ENCODE measurements around the gene RFX2.

RFX2 gene

GRCh38 chr19:6059396-6059947 is 50.8 kb downstream of the RFX2 start:
- DNase-seq, result no peak

DNA sequence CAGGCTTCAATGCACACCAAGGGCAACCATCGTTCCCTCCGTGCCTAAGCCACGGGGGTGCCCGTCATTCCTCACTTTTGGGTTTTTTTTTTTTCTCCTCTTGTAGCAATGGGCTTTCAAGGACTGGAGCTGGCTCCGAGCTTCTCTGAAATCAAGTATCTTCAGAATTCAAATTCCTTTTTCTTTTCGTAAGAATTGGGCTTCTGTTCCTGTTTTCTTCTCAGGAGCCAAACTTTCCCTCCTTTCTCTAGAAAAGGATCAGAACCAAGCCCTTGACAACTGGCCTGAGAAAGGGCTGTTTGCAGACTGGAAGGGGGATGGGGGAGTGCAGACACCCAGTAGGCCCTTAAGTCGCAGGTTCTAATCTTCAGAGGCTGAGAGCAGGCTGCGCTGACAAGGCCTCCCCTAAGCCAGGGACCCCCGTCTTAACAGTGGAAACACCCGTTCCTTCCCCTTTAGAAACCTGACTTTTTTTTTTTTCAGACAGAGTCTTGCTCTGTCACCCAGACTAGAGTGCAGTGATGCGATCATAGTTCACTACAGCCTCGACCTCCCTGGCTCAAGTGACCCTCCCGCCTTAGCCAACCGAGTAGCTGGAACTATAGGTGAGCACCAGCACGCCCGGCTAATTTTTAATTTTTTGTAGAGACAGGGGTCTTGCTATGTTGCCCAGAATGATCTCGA is 51.6 kb downstream of the RFX2 start:
- no peak for DNase-seq

DNA sequence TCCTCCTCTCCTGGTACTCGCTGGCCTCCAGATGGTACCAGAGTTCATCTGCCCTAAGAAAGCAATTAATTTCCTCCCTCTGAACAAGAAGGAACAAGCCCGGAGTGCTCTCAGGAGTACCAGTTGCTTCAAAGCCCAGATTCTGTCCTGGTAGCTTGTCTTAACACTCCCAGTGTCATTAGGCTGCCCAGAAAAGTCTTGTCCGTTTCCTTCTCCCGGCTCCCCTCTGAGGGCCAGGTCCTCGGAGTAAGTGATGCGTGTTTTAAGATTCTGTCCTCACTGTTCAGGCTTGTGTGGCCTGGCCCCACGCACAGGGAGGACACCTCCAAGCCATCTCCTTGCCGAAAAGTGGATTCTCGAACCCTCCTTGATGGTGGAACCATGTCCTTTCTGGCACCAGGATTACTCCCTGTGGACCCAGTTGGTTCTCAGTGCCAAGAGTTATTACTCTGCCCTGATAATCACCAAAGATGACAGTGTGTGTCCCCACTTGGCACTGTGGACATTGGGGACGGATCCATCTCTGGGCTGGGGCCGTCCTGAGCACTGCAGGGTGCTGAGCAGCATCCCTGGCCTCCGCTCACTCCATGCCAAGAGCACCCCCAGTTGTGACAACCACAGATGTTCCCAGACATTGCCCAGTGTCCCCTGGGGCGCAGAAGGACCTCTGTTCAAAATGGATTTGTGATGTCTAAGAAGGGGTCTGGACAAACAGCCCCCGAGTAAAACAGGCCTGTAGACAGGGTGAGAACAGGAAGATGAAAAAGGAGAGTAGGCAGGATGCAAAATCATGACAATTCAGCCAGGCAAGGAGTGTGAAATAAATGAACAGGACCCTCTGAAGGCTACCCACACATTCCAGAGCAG is 52.4 kb downstream of the RFX2 start:
- no peak for DNase-seq

DNA sequence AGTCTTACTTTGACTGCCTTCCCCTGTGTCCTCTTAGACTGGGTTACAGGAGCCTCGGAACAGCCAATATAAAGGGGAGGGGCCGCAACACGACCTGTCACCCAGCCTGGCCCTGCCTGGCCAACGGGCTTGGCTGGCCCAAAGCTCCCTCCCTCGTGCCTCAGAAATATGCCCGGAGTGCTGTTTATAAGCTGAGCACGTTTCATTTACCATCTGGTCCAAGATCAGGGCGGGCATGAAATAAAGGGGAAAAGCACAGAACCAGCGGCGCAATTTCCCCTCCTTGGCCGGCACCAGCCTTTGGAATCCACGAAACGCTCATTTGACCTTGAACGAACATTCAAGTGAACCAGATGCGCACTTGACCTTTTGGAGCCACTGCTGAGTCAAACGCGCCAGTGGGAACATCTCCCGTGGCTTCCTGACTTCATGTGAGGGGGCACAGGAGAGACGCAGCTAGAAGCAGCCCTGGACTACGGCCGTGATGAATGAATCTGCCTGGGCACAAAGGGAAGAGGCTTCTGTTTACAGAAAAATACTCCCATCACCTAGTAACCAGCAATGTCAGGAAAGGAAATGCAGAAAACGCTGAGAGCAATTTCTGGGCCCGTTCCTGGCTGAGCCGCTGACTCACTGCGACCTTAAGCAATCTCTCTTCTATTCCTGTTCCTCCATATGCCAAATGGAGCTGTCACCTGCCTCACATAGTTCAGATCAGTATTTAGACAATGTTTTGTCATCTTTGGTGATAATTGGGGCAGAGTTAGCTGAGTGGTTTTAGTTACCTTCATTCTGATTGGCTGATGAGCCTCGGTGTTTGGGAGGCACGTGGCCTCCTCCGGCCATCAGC is 53.3 kb downstream of the RFX2 start:
- peak; percentile 44 for DNase-seq

DNA sequence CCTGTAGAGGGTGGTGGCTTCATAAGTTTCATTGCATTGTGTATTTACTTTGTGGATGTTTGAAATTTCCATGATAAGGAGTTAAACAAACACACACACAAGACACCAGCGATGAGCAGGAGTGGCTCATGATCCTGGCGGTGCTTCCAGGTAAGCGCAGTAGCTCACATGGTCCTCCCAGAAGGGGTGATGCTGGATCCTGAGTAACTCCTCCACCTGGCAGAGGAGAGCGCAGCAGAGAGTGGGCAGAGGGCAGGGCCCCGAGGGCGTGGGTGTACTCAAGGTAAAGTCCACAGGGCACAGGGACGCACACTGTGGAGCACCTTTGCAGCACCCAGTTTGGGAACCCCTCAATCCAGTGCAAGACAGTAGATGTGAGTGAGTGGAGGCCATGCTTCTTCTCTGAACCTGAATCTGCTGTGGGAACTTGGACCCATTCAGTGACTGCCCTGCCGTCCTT is 54.0 kb downstream of the RFX2 start:
- DNase-seq, result no peak

DNA sequence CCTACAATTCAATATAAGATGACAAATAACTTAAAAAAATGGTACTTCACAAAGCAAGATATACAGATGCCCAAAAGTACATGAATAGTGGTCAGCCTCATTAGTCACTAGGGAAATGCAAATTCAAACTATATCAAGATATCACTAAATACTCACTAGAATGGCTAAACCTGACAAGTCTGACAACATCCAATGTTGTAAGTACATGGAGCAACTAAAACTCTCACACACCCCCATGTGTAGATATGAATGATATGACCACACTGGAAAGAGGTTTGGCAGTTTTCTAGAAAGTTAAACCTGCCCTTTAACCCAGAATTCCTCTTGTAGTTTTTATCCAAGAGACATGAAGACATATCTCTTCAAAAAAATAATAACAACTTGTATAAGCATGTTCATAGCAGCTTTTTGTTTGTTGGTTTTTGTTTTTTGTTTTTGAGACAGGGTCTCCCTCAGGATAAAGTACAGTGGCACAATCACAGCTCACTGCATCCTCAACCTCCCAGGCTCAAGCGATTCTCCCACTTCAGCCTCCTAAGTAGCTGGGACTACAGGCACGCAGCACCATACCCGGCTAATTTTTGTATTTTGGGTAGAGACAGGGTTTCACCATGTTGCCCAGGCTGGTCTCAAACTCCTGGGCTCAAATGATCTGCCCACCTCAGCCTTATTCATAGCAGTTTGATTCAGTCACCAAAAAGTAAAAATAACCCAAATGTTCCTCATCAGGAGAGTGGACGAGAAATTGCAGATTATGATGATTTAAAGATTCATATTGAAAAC is 55.1 kb downstream of the RFX2 start:
- DNase-seq, result no peak

DNA sequence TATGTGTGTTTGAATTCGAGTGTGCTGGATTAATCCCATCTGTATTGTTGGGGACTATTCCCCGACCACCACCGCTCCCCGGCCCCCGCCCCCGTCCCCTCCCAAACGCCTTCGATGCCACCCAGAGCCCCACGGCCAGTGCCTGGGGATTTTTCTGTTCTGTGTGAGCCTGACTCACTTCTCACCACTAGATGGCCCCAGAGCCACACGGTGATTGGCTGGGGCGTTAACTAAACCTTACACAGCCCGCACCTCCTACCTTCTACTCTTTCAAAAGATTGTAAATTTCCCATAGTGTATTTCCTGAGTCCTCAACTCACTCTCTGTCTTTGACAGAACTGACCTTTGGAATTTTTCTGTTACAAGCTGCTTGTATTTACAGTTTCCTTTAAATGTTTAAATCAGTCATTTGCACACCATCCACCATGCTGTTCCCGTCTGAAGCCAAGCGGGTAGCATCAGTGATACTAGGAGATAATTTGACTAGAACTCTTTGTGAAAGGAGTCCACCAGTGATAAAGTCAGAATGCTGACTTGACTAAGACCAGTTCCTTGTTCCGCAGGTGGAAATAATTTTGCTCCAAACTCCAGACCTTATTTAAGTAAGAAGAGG is 61.4 kb downstream of the RFX2 start:
- DNase-seq, result peak; percentile 75

GRCh38 chr19:6048348-6048747 is 62.0 kb downstream of the RFX2 start:
- no peak for DNase-seq

DNA sequence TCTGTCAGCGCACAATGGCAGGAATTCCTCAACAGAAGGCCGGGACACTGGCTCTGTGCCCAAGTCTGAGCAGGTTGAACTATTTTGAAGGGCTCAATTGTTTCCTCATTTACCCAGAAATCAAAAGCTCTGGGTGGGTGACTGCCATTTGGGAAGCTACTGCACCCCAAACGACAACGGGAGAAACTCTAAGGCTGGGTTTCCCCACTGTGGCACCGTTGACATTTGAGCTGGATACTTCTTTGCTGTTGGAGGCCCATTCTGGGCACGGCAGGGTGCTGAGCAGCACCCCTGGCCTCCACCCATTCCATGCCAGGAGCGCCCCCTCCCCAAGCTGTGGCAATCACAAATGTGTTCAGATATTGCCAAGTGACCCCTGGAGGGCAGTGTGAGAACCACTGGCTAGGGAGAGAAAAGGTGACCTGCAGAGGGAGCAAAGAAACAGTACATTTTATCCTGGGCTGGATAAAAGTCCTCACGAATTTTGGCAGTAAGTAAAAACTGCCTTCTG is 62.5 kb downstream of the RFX2 start:
- no peak for DNase-seq

GRCh38 chr19:6047256-6047655 is 63.0 kb downstream of the RFX2 start:
- DNase-seq, result no peak

GRCh38 chr19:6045108-6045507 is 65.2 kb downstream of the RFX2 start:
- no peak for DNase-seq

- no peak for DNase-seq
These were observed 66.1 kb downstream of the RFX2 start for GRCh38 chr19:6044056-6044805.

GRCh38 chr19:6042776-6043726 is 67.2 kb downstream of the RFX2 start:
- DNase-seq, result no peak

GRCh38 chr19:6041991-6042481 is 68.3 kb downstream of the RFX2 start:
- DNase-seq, result no peak

DNA sequence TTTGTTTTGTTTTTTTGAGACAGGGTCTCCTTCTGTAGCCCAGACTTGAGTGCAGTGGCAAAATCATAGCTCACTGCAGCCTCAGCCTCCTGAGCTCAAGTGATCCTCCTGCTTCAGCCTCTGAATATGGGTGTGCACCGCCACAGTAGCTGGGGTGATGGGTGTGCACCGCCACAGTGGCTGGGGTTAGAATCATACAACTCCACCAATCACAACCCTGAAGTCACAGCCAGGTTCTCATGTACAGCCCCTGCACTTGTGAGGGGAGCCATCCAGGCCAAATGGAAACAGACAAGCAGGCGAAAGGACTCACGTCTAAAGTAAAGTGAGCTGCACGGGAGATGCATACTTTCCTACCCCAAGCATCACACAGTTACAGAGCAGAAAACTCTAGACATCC is 69.2 kb downstream of the RFX2 start:
- no peak for DNase-seq

- DNase-seq, result no peak
These were observed 70.6 kb downstream of the RFX2 start for GRCh38 chr19:6039566-6040225.

DNA sequence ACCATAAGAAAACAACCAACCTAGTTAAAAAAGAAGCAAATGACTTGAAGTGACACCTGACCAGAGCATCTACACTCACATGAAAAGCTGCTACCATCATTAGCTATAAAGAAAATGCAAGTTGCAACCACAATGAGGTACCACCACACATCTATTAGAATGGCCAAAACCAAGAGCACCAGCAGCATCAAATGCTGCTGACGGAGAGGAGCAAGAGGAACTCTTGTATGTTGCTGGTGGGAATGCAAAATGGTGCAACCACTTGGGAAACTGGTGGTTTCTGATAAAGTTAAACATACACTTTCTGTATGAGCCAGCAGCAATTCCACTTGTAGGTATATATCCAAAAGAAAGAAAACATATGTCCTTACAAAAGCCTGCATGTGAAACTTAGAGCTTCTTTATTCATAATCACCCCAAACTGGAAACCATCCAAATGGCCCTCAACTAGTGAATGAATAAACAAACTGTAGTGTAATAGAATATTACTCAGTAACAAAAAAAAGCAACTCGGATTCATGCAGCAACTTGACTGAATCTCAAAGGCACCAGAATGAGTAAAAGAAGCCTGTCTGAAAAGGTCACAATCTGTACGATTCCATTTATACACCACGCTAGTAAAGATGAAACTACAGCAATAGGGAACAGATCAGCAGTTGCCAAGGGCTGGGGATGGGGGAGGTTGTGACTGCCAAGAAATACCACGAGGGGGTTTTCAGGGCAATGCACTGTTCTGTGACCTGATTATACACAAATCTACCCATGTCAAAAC is 71.5 kb downstream of the RFX2 start:
- DNase-seq, result no peak

DNA sequence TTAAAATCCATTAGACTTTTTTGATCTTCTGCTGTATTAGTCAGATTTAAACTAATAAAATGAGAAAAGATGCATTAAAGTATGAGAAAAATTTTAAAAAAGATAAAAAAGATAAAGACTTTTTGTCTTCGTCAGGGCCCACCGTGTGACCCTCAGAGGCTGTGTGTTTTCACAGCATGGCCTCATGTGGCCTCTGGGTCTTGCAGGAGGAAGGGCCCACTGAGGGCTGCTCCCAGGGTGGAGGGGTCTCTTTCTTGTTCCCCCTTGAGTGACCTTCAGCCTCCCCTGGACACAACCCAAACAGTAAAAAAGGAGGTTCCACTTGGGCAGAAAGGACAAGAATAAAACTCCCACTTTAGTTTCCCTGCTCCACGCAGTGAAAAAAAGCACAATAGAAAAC is 75.3 kb downstream of the RFX2 start:
- DNase-seq, result no peak

All from NCI-H1436 (cell line).